HPDE6-E6E7 (cell line): ENCODE measurements around the gene PMS2.
"Not testable (repeated sequence)": the region's sequence is repeated elsewhere in the genome, so short reads cannot be mapped to it uniquely, and the experiment has no call there.

Experiments
- DNase-seq: peaks from one replicate; pipeline ENCODE4 v3.0.0; 2011; ENCODE audit warnings: missing footprints; ENCODE audit errors: extremely low spot score

PMS2 gene

DNA sequence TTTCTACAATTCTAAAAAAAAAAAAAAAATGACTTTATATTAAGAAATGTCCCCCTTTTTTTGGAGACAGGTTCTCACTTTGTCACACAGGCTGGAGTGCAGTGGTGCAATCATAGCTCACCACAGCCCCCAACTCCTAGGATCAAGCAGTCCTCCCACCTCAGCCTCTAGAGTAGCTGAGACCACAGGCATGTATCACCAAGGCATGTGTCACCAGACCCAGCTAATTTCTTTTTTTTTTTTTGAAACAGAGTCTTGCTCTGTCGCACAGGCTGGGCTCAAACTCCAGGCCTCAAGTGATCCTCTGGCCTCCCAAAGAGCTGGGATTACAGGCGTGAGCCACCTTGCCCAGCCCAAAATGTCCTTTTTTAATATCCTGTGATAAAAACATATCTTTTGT, 84.7 kb downstream of the PMS2 start:
- not testable (repeated sequence) for DNase-seq
